HG03159 (cell line): ENCODE measurements around the gene ZNF239.
"Not testable (repeated sequence)": the region's sequence is repeated elsewhere in the genome, so short reads cannot be mapped to it uniquely, and the experiment has no call there.

ENCODE experiments used
- ATAC-seq: cut with Tn5 transposase; IDR thresholded peaks from one replicate; pipeline ENCODE4 v1.9.1; 2021; ENCODE audit warnings: mild to moderate bottlenecking, moderate library complexity; ENCODE audit not compliant: unreplicated experiment

Gene ZNF239

DNA sequence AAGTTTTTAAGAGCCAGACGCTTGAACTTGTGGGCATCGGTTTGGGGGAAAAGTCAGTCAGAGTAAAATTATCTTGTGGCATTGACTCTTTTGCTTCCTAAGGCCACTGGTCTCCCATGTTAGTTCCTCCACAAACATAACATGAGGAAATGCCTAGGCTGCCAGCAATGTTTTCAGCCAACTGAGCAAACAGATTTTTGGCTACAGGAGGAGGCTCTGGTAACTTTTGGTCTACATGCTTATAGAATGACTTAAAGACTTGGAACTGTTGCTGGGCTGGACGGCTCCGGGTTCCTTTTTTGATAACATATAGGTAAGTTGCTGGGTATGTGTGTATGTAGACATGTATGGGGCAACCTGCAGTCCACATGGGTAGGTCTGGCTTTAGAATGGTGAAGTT lies 9.6 kb upstream of the ZNF239 start:
- no peak for ATAC-seq

DNA sequence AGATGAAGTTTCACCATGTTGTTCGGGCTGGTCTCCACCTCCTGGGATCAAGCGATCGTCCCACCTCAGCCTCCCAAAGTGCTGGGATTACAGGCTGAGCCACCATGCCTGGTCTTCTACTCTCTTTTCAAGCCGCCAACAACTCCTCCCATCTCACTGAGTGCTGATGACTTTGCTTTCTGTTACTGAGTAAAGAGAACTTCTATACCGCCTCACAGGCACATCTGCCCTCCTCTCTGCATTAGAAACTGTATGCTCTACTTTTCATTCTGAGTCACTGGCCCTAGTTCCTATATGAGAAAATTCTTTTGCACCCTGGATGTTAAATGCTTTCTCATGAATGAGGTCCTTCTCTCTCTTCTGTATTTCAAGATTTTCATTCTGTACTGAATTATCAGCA lies 2.2 kb upstream of the ZNF239 start:
- ATAC-seq, result no peak

DNA sequence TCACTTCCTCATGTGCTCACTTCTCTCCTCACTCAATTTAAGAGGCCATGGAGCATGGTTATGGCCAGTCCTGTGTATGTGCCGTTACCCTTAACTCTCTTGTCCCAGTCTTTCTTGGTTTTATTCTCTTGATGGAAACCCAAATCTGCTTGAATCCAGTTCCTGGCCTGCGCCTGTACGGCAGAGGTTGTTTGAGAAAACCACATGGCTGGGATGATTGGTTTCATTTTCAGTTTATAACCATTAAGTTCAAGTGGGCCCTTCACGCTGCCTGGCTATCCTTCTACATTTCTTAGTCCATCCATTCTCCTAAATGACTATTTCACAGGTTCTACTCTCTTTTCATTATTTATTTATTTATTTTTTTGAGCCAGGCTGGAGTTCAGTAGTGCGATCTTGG lies 1.6 kb upstream of the ZNF239 start:
- no peak for ATAC-seq

DNA sequence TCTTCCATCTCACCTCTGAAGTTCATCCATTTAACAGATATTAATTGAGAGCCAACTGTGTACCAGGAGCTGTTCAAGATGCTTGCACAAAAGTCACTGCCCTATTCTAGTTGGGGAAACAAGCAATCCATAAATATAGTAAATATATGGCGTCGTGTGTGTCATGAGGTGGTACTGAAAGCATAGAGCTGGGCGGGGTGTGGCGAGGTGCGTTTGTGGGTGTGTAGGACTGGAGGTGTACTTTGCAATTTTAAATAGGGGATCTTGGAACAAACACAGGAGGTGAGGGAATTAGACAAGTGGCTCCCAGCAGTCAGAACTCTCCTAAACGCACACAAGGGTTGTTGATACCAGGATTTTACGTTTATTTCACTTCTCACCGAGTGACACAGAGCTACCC lies 490 bp upstream of the ZNF239 start:
- no peak for ATAC-seq

DNA sequence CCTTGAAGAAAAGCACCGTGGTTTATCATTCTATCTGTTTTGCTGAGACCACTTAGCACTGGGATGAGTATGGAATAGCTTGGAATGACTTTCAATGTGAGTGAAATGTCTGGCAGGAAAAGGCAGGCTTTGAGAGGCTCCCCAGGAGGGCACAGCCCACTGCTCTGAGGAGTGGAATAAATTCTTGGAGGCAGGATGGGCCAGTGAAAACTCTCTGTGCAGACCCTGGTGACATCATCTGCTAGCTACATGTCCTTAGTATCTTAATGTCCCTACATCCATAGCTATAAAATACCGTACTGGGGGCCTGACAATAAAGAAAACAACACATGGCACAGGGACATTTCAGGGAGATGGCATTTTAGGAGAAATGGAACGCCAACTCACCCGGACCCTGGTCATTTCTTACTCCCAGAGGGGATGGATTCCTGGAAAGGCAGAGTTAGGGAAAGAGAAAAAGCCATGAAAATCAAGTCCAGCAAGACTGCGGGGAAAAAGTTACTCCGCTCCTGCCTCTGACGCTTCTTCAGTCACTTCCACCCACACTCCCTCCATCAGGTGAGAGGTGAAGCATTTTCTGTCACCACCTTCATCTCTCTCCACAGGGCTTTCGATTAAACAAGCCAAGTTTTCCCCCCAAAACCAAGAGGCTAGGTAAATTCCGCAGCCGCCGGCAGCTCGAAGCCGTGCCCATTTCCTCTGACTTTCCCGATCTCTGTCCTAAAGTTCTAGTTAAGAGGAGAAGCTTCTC lies 991 bp downstream of the ZNF239 start:
- ATAC-seq, result no peak

DNA sequence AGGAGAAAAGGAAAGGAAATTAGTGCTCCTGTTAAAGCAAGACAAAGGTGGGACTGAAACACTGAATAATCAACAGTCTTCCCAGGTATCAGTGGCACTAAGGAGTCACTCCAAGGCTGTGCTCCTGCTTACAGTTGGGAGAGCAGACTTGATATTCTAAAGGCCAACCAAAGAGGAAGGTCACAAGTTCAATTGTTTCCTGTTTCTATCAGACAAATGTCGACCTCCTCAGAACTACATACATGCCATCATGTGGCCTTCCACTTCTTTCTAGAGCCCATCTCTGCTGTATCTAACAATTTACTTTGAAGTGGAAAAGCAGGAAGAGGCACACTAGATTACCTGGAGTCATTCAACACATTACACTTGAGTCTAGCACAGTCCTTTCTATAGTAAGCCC lies 3.4 kb downstream of the ZNF239 start:
- ATAC-seq, result no peak

DNA sequence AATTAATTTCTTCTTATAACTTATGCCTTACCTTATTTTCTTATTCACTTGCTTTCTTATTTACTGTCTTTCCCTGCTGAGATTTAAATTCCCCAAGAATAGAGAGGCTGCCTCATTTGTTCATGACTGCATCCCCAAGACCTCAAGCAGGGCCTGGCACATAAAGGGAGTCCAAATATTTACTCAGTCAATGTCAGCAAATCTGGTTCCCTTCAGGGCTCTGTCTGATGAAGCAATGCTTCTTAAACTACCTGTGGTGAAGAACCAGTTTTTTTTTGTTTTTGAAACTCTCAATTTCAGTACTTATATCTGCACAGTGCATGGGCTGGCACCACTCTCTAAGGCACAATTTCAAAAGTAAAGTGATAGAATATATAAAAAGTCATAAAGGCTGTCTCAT lies 4.7 kb downstream of the ZNF239 start:
- no peak for ATAC-seq

DNA sequence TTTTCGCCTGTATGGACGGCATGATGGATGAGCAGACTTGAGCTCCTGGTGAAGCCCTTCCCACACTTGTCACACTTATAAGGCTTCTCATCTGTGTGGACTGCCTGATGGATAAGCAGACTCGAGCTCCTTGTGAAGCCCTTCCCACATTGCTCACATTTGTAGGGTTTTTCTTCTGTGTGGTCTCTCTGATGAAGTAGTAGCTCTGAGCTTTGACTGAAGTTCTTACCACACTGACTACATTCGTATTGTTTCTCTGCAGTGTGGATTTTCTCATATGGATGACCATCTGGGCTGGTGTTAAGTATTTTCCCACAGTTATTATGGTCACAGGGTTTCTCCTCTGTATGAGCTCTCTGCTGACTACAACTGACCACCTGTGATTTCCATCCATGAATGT lies 17.2 kb downstream of the ZNF239 start:
- ATAC-seq, result no peak

DNA sequence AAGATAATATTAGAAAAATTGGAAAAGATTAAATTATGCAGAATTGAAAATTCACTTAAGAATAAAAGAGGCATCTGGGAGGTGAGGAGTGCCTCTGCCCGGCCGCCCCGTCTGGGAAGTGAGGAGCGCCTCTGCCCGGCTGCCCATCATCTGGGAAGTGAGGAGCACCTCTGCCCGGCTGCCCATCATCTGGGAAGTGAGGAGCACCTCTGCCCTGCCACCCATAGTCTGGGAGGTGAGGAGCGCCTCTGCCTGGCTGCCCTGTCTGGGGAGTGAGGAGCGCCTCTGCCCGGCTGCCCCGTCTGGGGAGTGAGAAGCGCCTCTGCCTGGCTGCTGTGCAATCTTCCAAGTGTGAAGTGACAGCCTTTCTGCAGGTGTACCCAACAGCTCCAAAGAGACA lies 30.7 kb downstream of the ZNF239 start:
- ATAC-seq, result not testable (repeated sequence)

DNA sequence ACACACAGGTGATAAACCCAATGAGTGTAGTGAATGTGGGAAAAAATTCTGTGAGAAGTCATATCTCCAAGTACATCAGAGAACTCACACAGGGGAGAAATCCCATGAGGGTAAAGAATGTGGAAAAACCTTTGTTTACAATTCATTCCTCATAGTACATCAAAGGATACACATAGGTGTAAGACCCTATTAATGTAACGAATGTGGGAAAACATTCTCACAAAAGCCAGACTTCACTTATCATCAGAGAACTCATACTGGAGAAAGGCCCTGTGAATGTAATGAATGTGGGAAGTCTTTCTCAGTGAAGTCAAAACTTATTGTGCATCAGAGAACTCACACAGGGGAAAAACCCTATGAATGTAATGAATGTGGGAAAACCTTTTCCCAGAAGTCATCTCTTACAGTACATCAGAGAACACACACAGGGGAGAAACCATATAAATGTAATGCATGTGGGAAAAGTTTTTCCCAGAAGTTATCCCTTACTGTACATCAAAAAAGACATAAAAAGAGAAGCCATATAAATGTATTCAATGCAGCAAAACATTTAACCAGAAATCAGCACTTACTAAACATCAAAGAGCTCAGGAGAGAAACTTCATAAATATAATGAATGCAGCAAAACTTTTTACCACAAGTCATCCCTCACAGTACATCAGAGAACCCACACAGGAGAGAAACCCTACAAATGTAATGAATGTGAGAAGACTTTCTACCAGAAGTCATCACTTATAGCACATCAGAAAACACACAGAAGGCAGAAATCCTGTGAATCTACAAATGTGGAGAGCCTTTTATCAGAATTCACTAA lies 49.8 kb downstream of the ZNF239 start:
- ATAC-seq, result no peak
